DMS114 treated with DMSO at 0.1 percent for 48 hours (cell line): Measurements from ENCODE around the gene GNAT1.
"Not testable (repeated sequence)": the region's sequence is repeated elsewhere in the genome, so short reads cannot be mapped to it uniquely, and the experiment has no call there.

Source experiments
- DNase-seq: peaks from one replicate; lab custom pipeline; 2025; ENCODE audit not compliant: unreplicated experiment; lab: John Stamatoyannopoulos, UW

Gene GNAT1

DNA sequence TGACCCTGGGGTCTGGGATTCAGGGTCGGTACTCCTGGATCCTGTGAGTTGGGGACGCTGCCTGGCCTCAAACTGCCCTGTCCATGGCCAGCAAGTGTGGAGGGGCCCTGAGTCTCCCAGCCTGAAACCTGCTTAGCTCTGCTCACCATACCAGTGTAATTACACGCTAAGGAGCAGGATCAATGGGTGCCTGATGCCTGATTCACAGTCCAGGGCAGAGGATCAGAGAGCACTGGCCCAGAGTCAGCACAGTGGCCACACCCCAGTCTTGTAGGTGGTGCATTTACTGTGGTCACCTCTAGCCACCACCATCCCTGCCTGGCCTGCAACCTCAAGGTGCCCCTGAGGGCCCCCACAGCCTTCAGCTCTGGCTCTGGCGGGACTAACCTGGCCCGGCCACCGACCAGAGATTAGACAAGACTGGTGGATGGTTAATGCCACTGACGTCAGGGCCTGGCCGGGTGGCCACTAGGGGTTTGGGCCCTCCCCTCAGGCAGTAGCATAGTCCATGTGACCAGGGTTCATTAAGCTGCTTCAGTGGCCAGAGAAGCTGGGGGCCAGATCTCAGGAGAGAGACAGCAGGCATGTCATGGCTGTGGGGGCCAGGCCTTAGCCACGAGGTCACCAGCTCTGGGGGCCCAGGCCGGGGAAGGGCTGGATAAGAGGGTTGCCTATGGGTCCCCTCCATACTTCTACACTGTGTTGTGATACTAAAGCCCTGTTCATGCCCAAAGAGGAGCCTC lies 10.3 kb downstream of the GNAT1 start:
- no peak for DNase-seq

DNA sequence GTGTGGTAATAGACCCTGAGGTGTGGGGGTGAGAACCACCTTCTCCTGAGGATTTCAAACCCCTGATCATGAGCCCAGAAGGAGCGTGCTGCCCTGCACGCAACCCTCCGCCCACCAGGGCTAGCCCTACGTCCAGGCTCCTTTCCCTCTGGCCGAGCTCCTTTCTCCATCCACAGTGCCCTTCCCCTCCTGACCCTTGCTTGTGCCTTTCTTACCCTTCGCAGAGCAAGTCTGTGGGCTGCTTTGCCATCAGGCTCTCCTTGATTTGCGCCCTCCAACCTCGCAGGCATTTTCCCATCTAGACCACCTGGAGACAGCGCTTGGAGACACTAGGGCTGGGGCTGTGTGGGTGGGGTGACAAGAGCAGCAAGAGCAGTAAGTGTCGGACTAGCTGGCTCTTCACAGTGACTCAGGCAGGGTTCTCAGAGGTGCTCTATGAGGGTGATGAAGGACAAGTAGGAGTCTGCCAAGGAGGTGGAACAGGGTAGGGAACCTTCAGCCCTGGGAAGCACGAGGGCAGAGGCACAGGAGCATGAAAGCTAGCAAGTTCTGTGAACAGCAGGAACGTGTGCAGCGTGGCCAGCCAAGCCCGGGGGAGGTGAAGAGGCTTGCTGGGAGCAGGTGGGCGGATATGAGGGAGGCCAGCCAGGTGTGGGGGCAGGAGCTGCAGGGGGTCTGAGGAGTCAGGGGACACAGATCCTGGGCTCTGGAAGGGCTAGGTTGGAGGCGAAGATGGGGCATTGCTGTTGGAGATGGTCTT lies 11.1 kb downstream of the GNAT1 start:
- no peak for DNase-seq

DNA sequence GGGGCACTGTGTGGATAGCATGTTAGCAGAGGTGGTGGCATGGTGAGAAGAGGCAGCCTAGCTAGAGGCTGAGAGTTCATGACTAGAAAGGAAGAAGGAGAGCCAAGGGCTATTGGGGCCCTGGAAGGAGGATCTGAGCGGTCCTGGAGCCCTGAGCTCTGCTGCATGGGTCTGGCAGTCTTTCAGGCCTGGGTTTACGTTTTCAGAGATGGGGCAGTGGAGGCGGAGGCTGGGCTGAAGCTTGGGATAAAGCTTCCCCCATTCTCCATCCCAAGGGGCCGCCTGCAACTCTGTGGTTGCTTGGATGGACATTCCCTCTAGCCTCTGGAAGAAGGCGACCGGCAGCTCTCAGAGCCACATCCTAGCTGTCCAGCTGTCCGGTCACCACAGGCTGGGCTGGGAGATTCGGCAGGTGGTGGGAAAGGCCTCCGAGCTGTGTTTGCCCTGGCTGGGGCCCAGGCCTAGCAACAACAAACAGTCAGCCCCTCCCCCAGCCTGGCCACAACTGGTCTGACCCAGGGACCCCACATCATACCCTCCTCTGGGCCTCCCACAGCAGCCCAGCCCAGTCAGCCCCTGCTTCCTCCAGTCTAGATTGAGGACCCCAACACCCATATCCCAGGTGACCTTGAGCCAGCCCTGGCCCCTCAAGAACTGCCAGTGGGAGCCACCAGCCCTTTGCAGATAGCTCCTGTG lies 11.9 kb downstream of the GNAT1 start:
- no peak for DNase-seq

DNA sequence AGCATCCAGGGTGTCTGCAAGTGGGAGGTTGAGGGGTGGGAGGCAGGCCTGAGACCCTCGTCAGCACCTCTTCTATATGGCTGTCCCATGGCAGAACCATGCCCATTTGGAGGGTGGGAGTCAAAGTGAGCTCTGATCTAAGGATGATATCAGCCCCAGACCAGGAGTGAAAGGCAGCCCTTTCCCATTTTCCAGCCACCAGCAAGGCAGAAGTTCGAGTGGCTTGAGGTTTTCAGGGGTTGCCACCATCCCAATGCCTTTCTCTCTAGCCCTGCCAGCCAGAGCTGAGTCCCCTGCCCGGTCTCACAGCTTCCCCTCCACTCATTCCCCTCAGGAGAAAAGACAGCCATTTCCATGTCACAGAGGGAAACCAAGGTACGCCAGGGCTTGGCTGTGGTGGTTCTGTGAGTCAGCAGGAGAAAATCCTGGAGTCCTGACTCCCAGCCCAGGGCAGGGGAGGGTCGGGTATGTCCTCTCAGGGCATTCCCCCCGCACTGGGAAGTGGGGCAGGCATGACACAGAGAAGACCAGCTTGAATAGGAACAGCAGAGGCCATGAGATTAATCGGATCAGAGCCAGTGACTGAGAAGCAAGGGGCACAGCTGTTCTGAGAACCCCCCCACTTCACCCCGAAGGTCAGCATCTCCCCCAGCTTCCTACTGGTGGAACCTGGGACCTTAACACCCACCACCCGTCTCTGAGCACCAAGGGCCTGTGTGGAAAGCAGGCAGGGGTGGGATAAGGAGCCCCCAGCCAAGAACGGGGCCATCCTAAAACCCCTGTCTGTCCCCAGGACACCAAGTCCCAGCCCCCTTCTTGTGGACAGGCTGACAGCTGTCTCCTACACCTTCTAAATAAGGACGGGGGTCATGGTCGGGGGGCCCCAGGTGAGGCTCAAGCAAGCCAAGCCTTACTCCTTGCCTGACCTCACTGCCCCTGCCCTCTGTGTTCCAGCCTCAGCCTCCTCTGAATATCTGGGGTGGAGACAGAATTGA lies 12.7 kb downstream of the GNAT1 start:
- no peak for DNase-seq

DNA sequence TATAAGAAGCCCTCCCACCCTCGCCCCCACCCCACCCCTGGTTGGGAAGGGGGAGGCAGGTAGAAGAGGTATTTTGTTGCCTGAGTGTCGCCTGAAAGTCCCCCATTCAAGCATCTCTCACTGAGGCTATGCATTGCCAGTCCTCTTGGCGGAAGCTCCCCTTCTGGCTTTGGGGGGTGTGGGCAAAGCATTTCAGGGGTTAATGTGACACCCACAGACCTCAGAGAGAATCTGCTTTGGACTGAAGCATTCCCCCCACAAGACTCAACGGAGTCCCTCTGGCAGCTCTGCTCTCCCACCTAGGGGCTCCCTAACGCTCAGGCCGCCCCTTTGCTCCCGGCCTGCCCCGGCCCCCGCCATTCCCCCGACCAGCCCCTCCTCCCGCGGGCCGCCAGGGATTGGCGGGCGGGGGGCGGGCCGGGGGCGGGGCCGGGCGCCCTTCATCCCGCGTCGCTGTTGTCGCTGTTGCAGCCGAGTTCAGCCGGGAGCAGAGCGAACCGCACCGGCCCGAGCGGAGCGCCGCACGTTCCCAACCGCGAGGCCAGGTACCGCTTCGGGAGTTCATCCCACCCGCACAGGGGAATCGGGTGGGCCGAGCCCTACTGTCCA lies 13.5 kb downstream of the GNAT1 start, which contains the start of gene SLC38A3:
Gene SLC38A3, plus strand, starts transcription at position 468 of the 609 bp plus-strand sequence. CDS start 8,929 bp downstream, outside the sequence.
- DNase-seq, result no peak

DNA sequence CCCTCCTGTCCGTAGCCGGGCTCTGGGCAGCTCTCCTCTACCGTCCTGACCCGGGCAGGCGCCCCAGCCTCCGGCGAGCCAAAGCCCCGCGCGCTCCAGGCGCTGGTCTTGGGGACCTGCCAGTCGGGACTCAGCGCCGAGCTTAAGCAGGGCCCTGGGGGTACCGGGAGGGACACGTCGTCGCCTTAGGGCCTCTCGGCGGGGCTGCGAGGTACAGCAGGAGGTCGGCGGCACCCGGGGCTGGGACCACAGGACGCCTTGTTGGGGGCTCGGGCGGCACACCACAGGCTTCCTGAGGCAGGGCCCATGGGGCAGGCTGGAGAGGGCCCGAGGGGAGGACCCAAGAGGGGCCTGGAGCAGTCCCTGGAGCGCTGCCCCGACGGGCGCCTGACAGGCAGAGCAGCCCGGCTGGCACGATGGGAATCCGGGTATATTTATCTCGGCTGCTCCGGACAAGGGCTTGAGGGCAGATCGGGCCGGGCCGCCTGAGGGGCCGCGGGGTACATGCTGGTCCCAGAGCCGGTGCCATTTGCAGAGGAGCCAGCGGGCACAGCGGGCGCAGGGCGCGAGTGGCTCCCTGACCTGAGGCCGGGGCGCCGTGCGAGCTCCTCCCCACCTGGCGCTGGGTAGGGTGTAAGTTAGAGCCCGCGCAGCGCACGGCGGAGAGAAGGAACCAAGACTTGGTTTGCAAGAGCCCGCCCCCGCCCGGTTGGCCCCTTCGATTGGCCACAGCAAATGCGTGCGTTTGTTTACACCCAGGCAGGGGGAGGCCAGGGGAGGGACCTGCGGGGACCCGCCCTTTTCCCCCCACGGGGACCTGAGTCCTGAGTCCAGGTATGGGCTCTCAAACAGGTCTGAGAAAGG lies 14.2 kb downstream of the GNAT1 start:
- DNase-seq, result no peak

DNA sequence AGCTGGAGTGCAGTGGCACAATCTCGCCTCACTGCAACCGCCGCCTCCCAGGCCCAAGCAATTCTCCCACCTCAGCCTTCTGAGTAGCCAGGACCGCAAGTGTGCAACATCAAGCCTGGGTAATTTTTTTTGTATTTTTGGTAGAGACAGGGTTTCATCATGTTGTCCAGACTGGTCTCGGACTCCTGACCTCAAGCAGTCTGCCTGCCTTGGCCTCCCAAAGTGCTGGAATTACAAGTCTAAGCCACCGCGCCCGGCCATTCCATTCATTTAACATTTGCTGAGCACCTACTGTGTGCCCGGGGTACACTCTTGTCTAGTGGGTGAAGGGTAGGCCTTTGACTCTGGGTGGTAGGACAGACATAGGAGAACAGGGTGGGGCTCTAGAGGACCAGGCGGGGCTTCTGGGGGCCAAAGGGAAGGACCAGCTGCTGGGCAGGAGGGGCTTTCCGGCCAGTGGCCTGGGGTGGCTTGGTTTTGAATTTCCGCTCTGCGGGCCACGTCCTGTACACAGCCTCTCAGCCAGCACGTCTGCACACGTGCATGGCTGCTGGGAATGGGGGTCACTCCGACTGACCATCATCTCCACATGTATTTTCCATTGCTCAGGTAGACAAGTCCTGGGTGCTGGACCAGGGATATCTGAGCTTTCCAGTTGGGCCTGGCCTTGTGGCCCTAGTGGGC lies 16.1 kb downstream of the GNAT1 start:
- DNase-seq, result no peak

DNA sequence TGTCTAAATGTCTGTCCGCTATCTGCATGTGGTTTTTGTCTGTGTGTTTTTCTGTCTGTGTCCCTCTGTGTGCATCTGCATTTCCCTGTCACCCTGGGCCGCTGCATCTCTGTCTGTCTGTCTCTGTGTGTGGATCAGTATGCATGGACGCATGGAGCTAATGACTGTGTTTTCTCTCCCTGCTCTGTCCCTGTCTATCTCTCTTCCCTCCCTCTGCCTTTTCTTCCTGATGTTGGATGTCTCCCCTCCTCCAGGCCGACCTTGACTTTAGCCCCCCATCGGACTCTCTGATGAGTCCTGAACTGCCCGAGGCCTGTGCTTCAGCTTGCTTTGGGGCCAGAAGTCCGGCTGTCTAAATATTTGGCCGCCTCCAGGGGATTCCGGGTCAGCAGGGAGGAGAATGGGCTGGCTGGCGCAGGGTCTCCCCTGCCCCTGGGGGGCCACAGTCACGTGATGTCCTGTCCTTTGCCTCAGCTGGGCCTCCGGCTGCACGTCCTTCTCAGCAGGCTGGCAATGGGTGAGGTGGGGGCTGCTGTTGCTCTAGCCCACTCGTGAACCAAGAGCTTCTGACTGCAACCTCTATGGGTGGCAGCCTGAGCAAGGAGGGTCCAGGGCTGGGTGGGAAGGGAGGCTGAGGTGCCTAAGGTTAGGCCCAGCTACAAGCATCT lies 17.4 kb downstream of the GNAT1 start:
- DNase-seq, result no peak

DNA sequence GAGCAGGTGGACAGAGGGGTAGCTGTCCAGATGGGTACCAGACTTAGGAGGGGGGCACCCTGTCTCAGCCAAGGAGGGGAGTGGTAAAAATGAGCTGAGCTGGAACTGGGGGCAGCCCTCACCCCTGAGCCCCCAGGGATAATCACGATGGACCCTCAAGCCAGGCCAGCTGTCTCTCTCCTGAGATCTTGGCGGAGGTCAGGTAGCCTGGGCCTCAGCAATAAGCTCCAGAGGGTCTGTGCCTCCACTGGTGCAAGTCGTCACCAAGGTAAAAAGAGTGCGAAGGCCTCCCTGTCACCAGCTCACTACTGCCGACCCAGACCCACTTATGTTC lies 18.7 kb downstream of the GNAT1 start:
- DNase-seq, result no peak

DNA sequence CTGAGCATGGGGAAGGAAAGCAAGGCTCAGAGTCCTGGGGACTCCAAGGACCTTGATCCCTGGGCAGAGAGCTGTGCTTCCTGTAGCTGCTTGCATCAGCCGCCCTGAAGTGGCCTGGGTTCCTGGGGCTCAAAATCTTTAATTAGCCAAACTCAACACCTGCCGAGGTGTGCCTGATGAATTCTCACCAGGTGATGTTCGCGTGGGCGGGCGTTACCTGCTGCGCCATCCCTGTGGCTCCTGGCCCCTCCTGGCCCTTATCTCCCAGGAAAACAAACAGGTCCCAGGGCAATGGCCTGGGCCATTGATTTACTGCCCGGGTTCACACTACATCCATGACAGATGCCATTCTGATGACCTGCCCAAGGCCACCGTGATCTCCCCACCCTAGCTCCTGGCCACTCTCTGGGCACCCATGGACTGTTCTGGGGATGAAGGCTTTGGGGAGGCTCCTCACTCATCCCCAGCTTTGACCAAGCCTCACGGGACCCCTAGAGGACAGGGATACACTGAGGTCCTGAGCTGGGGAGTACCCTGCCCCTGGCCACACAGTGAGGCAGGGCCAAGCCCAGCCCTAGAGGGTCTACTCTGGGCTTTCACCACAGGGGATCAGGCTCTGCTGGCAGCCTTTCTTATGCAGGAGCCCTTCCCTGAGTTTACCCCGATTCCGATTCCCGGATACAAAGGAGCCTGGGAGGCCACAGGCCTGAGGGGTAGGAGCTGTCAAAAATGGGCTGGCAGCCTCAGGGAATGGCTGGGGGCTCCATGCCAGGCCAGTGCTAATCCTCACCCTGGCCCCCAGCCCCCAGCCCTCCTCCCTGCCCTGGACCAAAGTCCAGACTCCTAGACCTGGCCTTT lies 19.3 kb downstream of the GNAT1 start:
- no peak for DNase-seq

DNA sequence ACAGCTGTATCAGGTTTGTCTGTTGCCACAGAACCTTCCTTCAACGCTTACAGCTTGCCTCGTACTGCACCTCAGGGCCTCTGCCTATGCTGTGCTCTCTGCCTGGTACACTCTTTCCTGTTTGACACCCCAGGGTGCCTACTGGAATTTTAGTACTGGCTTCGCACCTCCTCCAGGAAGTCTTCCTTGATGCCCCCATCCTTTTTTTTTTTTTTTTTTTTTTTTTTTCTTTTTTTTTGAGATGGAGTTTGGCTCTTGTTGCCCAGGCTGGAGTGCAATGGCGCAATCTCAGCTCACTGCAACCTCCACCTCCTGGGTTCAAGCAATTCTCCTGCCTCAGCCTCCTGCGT lies 19.9 kb downstream of the GNAT1 start:
- not testable (repeated sequence) for DNase-seq

DNA sequence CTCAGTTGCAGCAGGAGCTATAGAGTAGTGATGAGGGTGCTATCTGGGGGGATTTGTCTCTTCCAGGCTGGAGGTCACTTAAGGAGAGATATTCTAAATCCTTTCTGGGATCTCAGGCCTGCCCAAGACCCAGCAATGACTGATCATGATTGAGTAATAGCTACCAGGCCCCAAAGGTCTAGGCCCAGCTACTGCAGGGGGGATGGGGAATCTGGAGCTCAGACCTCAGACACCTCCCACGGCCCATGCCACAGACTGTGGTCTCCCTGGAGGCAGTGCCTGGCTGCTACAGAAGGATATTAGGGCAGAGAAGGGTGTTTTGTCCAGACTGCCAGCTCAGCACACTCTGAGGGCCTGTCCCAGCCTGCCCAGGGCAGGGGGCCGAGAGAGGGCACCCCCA lies 20.5 kb downstream of the GNAT1 start:
- DNase-seq, result no peak

DNA sequence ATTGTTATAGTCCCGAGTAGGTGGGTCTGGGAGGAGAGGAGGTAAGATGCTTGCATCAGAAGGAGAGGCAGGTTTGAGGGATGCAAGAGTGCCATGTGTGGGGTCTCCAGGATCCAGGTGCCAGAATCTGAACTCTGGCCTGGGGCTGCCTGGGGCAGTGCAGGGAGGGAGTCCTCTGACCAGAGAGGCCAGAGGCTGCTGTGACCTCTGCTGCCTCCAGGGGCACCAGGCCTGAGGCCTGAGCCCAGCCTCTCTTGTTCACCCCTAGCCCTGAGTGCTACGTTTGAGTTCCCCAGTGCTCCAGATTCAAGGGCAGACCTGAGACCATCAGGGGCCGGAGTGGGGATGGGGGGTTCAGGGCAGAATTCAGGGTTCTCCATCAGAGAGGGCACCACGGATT lies 21.1 kb downstream of the GNAT1 start:
- DNase-seq, result no peak

DNA sequence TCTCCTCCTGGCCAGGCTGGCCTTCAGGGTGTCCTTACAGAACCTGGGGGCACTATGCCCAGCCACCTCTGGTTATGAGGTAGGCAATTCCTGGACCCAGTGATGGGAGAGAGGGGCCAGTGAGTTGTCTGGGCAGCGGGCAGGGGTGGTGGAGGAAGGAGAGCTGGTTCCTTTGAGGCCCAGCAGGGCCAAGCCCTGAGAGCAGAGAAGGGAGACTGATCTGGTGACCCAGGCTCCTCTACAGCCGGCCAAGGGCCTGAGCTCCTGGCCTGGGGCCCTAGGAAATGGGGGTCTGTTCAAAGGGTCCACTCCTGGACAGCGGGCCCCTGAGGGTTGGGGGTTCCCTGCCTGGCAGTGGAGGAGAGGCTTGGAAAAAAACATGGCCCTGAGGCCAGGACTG lies 21.6 kb downstream of the GNAT1 start:
- DNase-seq, result no peak

DNA sequence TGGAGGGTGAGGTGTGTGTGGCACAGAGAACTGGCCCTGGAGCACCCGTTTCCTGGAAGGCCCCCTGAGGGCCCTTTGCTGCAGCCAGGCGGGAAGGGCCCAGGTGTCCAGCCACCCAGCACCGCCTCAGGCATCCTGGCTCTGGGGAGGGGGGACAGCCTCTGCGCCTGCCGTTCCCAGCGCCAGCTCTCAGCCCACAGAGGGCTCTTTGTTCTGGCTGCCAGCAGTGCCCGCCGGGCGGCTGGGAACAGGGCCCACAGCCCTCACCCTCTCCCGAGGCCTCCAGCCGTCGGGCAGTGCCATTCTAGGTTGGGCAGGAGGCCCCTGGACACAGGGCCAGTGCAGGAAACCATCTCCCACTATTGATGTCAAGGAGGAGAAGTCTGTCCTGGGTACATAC lies 22.0 kb downstream of the GNAT1 start:
- no peak for DNase-seq

DNA sequence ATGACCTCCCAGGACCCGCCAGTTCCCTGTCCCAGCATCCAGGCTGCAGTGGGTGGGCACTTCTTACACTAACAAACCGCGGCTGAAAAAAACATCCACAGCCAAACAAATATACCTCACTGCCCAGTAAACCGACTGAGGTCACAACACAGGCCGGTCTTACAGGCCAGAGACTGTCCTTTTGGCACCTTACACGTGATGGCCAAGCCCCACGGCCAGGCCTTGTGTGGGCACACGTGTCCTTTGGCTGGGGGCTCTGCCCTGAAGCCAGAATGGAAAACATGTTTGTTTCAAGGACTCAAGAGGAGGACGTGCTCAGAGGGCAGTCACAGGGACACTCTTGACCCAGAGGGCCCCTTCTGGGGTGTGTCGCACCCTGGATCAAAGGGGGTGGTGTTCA lies 23.4 kb downstream of the GNAT1 start:
- no peak for DNase-seq

DNA sequence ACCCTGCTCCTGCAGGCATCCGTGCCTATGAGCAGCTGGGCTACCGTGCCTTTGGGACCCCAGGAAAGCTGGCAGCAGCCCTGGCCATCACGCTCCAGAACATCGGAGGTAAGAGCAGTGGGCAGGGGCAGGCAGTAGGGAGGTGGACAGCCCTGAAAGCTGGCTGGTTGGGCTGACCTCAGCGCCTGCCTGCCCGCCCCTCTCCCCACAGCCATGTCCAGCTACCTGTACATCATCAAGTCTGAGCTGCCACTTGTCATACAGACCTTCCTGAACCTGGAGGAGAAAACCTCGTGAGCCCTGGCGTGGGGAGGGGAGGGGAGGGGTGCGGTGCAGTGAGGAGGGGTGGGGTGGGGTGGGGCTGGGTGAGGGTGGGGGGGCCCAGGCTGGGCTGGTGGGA lies 24.1 kb downstream of the GNAT1 start:
- DNase-seq, result no peak

DNA sequence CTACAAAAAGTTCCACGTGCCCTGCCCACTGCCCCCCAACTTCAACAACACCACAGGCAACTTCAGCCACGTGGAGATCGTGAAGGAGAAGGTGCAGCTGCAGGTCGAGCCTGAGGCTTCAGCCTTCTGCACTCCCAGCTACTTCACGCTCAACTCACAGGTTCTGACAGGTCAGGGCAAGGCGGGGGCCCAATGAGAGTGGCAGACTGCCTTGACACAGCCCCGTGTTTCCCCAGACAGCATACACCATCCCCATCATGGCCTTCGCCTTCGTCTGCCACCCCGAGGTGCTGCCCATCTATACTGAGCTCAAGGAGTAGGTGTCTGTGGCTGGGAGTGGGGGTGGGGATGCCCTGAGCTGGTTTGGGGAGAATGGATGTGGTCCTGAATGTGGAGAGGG lies 26.3 kb downstream of the GNAT1 start:
- DNase-seq, result no peak
